ENCODE data around the gene PKD2L1.
A peak's percentile ranks its signal among the peaks of the same experiment; 100 is the strongest.

The PKD2L1 gene

GRCh38 chr10:100356067-100357017 lies 26.3 kb upstream of the PKD2L1 start:
- DNase-seq = no peak

DNA sequence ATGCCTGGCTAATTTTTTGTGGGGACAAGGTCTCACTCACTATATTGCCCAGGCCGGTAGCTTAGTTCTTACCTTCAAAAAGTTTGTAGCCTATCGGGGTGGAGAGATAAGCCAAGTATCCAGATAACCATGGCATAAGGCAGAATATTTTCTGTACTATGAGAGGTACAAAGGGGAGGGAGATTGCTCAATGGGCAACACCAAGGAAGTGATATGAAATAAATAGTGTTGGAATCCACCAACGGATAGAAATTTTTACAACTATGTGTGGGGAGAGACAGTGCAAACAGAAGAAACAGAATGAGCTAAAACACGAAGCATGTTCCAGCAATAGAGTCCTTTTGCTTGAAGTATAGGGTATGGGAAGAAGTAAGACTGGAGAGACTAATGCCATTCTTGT lies 25.1 kb upstream of the PKD2L1 start:
- DNase-seq = no peak

DNA sequence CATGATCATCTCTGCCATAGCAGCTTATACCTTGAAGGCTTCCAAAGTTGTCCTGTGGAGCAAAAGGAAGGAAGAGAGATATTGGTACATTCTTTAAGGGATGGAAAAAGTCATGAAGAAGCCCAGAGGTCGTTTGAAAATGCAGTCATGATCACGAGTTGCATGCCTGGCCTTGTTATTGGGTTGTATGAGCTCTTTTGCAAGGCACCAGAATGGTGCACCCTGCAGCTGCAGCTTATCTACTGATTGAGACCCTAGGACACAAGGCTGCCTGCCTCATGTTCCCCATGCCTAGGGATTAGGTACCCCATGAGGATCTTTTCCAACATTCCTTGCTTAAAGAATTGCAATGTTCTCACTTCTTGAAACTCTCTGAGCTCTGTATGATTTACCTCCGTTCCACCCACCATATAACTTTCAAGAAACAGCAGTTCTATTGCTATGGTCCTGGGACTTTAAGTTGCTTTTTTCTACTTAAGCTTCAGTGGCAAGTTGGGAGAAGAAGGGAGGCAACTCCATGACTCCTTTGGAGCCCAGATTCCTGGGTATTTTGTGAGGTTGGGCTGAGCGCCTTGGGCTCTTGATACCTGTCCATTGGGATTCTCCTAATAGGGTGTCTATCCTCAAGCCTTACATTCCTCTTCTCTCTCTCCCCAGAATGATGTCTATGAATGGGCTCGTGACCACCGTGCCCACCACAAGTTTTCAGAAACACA lies 23.9 kb upstream of the PKD2L1 start:
- no peak for DNase-seq

DNA sequence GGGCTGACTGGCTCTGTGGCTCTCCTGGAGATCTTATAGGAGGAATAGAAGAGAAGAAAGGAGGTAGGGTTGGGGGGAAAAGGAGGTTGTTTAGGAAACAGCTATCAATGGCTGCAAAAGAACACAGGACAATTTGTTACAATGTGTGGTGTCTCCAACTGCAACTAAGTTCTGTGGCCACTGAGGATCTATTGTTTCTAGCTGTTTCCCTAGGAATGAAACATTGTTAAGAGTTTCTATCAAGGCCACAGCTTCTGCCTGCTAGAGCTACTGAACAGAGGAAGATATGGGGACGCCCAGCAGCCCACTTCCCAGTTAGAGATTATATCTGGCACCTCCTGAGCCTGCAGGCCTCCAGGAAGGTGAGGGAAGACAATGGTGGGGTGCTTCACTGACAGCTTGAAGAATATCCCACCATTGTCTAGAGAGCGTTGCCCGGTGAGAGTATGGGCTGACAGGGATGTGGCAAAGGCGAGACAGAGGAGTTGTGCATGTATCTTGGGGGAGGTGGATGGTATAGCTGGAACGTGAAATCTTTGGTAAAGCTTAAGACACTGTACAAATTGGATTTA lies 21.0 kb upstream of the PKD2L1 start:
- no peak for DNase-seq

DNA sequence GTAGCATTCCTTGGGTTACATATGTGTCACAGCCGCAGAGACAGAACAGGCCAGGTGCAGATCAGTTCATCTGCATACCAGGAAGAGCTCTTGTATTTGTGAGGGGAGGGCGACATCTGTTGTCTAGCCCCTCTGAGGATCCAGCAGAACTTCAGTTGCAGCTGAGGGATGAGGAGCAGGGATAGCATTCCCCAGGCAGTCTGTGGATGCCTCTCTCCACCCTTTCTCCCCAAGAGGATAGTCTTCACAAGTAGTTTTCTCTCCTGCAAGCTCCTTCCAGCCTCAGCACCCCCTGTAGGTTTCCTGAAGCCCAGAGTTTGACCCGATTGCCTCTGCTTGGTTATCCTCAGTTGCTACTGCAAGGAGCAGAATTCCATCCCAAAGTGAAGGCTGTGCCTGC lies 19.6 kb upstream of the PKD2L1 start:
- no peak for DNase-seq

DNA sequence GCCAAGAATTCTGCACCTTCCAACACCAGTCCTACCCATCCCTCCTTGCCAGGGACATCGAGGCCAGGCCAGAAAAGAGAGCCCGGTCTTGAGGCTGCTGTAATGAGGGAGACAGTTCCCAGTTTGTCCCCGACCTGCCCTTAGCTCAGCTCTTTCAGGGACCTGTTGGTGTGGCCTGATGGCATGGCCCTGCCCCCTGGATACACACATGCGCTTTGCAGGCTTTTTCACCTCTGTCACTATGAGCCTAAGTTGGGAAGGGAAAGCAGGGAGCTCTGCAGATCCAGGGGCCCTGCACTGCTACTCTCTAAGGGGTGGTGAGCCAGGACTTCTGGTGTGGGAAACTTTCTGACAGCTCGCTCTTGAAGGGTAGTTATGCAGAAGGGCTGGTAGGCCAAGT lies 19.1 kb upstream of the PKD2L1 start:
- DNase-seq = no peak

DNA sequence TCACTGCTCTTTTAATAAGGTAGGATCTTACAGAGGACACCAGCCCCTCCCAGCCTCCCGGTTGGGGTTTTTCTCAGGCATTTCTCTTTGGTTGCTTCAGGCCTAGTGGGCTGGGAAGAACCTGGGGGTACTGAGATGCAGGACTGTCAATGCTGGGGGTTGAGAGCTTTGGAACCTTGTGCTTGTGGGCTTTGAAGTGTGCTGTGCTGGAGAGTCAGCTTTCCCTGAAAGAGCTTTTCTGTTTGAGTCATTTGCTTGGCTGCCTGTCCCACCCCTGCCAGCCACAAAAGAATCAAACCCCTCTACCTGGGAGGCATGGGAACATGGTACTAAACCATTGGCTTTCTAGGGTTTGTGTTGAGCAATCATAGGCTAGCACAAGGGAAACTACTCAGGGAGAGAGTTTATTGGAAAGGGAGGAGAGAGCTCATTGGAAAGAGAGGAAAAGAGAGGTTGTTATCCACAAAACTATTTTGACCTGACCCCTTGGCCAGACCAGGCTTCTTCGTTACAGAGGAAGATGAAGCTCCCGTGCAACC lies 18.4 kb upstream of the PKD2L1 start:
- no peak for DNase-seq

GRCh38 chr10:100347568-100348195 lies 17.7 kb upstream of the PKD2L1 start:
- DNase-seq = no peak

DNA sequence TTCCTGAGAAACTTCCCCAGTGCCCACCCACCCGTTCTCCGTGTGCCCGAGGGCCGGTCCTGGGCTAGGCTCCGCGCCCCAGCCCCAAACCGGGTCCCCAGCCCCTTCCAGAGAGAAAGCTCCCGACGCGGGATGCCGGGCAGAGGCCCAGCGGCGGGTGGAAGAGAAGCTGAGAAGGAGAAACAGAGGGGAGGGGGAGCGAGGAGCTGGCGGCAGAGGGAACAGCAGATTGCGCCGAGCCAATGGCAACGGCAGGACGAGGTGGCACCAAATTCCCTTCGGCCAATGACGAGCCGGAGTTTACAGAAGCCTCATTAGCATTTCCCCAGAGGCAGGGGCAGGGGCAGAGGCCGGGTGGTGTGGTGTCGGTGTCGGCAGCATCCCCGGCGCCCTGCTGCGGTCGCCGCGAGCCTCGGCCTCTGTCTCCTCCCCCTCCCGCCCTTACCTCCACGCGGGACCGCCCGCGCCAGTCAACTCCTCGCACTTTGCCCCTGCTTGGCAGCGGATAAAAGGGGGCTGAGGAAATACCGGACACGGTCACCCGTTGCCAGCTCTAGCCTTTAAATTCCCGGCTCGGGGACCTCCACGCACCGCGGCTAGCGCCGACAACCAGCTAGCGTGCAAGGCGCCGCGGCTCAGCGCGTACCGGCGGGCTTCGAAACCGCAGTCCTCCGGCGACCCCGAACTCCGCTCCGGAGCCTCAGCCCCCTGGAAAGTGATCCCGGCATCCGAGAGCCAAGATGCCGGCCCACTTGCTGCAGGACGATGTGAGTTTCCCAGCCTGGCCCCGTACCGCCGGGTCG lies 16.9 kb upstream of the PKD2L1 start, which contains the start of gene SCD:
Gene SCD, plus strand, starts transcription at position 469 of the 803 bp plus-strand sequence. Its CDS starts 272 bp downstream, at position 741.
- DNase-seq = peak; percentile 57

- no peak for DNase-seq
Observed at GRCh38 chr10:100346351-100346764, 16.3 kb upstream of the PKD2L1 start.

DNA sequence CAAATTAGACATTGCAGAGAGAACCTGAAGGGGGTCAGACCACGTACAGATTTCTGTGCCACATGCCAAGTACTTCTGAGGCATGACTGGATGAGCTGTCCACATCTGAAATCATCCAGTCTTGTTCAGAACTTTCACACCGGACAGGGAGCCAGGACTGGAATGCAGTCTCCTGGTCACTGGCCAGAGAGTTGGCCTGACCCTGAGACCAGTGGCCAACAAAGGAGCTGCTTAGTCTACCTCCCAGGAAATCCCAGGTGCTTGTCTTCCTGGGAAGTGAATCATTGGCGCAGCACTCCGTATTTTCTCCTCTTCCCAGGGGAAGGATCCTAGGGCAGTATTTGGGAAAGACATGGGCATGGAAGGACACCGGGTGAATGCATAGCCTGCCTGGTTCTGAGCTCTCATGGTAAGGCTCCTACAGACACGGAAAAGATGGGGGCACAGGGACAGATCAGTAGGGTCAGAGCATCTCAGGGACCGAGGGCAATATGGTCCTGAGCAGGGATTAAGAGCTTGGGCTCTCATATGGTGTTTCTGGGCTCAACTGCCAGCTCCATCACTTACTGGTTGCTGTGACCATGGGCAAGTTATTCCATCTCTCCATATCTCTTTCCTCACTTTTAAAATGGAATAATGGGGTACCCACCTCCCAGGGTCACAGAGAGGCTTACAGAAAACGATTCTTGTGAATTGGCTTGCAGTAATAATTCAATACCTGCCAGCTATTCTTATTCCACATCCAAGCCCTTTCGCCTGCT lies 15.7 kb upstream of the PKD2L1 start:
- no peak for DNase-seq

- no peak for DNase-seq
Observed at GRCh38 chr10:100344241-100344788, 14.3 kb upstream of the PKD2L1 start.

DNA sequence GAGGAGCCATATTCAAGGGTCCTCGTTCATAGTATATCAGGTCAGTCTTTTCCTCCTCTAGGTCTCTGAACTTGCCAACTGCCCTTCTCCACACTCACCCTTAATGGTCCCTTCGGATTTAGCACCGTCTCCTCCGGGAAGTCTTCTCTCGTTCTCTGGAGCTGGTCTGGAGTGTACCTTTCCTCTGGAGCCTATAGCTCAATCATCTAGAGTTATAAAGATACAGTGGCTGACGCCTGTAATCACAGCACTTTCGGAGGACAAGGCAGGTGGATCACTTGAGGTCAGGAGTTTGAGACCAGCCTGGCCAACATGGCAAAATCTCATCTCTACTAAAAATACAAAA lies 12.6 kb upstream of the PKD2L1 start:
- no peak for DNase-seq

- DNase-seq = no peak
Observed at GRCh38 chr10:100341953-100342626, 12.1 kb upstream of the PKD2L1 start.

DNA sequence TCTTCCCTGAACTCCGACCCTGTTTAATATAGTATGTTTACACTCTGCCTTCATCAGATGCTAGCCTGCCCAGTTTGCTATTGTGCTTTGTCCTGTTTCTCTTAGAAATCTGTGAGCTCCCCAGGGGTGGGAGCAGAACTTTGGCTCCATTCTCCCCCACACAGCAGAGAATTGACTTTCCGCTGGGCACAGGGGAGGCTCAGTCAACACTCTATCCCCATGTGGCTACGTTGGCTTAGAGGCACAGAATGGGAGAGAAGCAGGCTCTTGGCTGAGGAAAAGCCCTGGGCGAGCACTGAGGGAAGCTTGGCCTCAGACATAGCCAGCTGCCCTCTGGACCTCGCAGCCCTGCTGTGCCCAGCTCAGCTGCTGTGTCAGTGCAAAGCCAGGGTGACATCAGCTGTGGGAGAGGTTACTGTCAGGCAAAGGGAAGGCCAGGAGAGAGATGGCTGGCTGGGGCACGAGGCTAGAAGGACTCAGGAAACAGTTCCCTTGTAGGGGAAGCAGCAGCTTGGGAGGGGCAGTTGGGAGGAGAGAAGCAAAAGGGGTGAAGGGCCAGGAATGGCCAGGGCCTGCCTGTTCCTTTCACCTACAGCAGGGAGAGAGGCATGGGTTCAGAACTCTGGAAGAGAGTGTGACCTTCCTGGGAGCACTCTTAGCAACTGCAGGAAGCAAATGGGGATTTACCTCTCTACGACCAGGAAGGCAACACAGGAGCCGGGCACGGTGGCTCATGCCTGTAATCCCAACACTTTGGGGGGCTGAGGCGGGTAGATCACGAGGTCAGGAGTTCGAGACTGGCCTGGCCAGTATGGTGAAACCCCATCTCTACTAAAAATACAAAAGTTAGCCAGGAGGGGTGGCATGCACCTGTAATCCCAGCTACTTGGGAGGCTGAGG lies 11.2 kb upstream of the PKD2L1 start:
- DNase-seq = no peak

- DNase-seq = no peak
Observed at GRCh38 chr10:100339236-100339635, 9.2 kb upstream of the PKD2L1 start.

DNA sequence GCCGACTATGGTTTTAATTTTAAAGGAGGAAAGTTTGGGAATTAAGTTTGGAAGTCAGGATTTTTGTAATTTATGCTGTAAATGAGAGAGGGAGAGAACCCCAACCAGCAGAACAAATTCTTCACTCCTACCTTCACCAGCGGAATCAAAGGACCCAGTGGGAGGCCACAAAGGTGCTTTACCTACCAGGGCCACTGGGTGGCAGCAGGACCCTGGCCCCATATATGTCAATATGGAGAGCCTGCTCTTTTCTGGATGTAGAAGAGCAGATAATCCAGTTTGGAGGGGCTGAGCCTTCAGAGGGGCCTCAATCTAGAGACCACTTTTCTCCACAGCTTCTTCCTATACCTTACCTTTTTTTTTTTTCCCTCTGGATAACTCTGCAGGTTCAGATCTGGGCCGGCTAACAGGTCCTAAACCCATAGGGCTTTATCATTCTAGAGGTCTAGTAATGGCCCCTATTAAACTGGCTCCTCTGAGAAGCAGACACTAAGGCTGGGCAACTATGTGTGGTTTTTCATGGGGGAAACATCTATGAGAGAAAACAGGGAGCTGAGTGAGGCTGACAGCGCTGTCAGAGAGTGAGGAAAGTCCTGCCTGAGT lies 8.5 kb upstream of the PKD2L1 start:
- DNase-seq = peak; percentile 39

GRCh38 chr10:100334762-100335161 lies 4.7 kb upstream of the PKD2L1 start:
- no peak for DNase-seq

Measured in NCI-H1048 (cell line).